K562 (cell line): Measurements from ENCODE around the gene PPARG. TPM values are rescaled to one million over a fixed set of nuclear protein-coding genes. Genes with fewer than 3 reads are reported as not detected.

ENCODE experiments used
- ATAC-seq: fragments of 200-7000 bp; cut with Tn5 transposase; 3 replicates; pipeline ENCODE4 v1.9.1; 2020; ENCODE audit warnings: moderate library complexity
- BruUV-seq: library from RNA; stranded (reverse); fragments of 400-500 nt; replicated peaks from 2 replicates; lab custom pipeline; 2021; lab: Mats Ljungman, UMichigan
- CTCF ChIA-PET: fragments of 300-600 bp; formaldehyde crosslinking; extraction: SDS; loops from one replicate; lab custom pipeline; 2021; ENCODE audit warnings: low intra/inter-chr PET ratio; lab: Yijun Ruan, JAX
- POLR2A ChIA-PET: fragments of 300-600, 350-650 bp; sonication (Branson Sonifier 250); formaldehyde crosslinking; extraction: SDS; loops from one replicate; lab custom pipeline; 2021; ENCODE audit warnings: antibody characterized with exemption, inconsistent platforms; lab: Yijun Ruan, JAX
- DNase-seq, 4 experiments: peaks; one replicate each; pipeline versions ENCODE4 v3.0.0 to v3.0.0-alpha.2; 2011 to 2018; ENCODE audit warnings: low spot score in 3 of 4, mixed read lengths in 3 of 4; ENCODE audit errors: extremely low read depth in 1 of 4
- FAIRE-seq: peaks from 2 replicates; lab custom pipeline; 2011; peaks lifted over from hg19 to GRCh38; lab: Jason Lieb, UNC
- H2AFZ ChIP-seq: 2 replicates; pipeline ENCODE4 v1.6.0; 2011; ENCODE audit warnings: low read depth, low read length, control low read depth, inconsistent platforms
- H3K27ac ChIP-seq: fragments of 200-600 bp; 3 replicates; pipeline ENCODE4 v1.8.0; 2011; ENCODE audit warnings: low read depth, mild to moderate bottlenecking, control low read depth, inconsistent platforms, low read length, moderate library complexity, mixed read lengths; ENCODE audit errors: extremely low read depth
- H3K27me3 ChIP-seq, 2 experiments: fragments of 300-600 bp in 1 of 2; 2 replicates in 1 of 2; 3 replicates in 1 of 2; pipeline versions ENCODE4 v1.6.0 to v1.8.0; 2011; ENCODE audit warnings: inconsistent platforms in 2 of 2, low read length in 2 of 2, mild to moderate bottlenecking in 1 of 2, mixed read lengths in 1 of 2, moderate library complexity in 1 of 2; ENCODE audit not compliant: control insufficient read depth in 2 of 2, insufficient read depth in 2 of 2
- H3K36me3 ChIP-seq: fragments of 300-600 bp; 3 replicates; pipeline ENCODE4 v1.8.0; 2011; ENCODE audit warnings: mild to moderate bottlenecking, low read length, inconsistent platforms; ENCODE audit not compliant: control insufficient read depth, insufficient read depth
- H3K4me1 ChIP-seq, 2 experiments: fragments of 200-600 bp in 1 of 2; replicated peaks in 1 of 2; 2 replicates in 1 of 2; 3 replicates in 1 of 2; pipeline versions ENCODE4 v1.5.1 to v1.8.0; 2011; ENCODE audit warnings: inconsistent platforms in 2 of 2, low read length in 2 of 2, mild to moderate bottlenecking in 1 of 2, mixed read lengths in 1 of 2, moderate library complexity in 1 of 2; ENCODE audit not compliant: control insufficient read depth in 2 of 2, insufficient read depth in 2 of 2
- H3K4me2 ChIP-seq: 2 replicates; pipeline ENCODE4 v1.6.1; 2011; ENCODE audit warnings: low read length, control low read depth, inconsistent platforms, mixed read lengths; ENCODE audit not compliant: insufficient read depth
- H3K4me3 ChIP-seq: fragments of 200-600 bp; sonication (generic), shearing (Covaris generic); 2 replicates; pipeline ENCODE4 v1.5.1; 2016; ENCODE audit warnings: control low read depth, inconsistent platforms
- H3K79me2 ChIP-seq: fragments of 200-600 bp; 3 replicates; pipeline ENCODE4 v1.8.0; 2011; ENCODE audit warnings: low read length, inconsistent platforms; ENCODE audit not compliant: control insufficient read depth, insufficient read depth
- H3K9ac ChIP-seq, 2 experiments: 2 replicates each; pipeline versions ENCODE4 v1.6.0 to v1.6.1; 2011; ENCODE audit warnings: low read depth in 2 of 2, low read length in 2 of 2, control low read depth in 1 of 2, inconsistent platforms in 1 of 2, mild to moderate bottlenecking in 1 of 2, mixed read lengths in 1 of 2; ENCODE audit not compliant: insufficient read depth in 1 of 2
- H3K9me1 ChIP-seq: one replicate; pipeline ENCODE4 v1.6.0; 2011; ENCODE audit warnings: inconsistent platforms, mild to moderate bottlenecking, low read length, moderate library complexity; ENCODE audit not compliant: control insufficient read depth, insufficient read depth
- H3K9me3 ChIP-seq: replicated peaks from 2 replicates; pipeline ENCODE4 v1.5.1; 2011; ENCODE audit warnings: low read depth, low read length, inconsistent platforms; ENCODE audit not compliant: control insufficient read depth, insufficient read depth
- H4K20me1 ChIP-seq: replicated peaks from 2 replicates; pipeline ENCODE4 v1.6.1; 2011; ENCODE audit warnings: low read length, inconsistent platforms, mixed read lengths; ENCODE audit not compliant: control insufficient read depth, insufficient read depth
- CLOCK ChIP-seq: fragments of 250-450 bp; sonication (Bioruptor Pico); IDR thresholded peaks from 2 replicates; pipeline ENCODE4 v1.4.0; 2020; ENCODE audit warnings: mild to moderate bottlenecking, moderate library complexity, borderline replicate concordance
- HDGF ChIP-seq: fragments of 450-650 bp; IDR thresholded peaks from 2 replicates; pipeline ENCODE4 v1.6.1; 2016
- HLTF ChIP-seq: fragments of 450-650 bp; IDR thresholded peaks from 2 replicates; pipeline ENCODE4 v1.6.1; 2016
- KAT7 ChIP-seq: sonication (generic); formaldehyde crosslinking; IDR thresholded peaks from 2 replicates; pipeline ENCODE4 v1.8.0; 2022; ENCODE audit warnings: missing genetic modification reagents, mild to moderate bottlenecking, borderline replicate concordance
- LEF1 ChIP-seq: fragments of 450-650 bp; IDR thresholded peaks from 2 replicates; pipeline ENCODE4 v1.6.1; 2016; ENCODE audit warnings: mild to moderate bottlenecking
- MAFK ChIP-seq: IDR thresholded peaks from 2 replicates; pipeline ENCODE4 v1.6.1; 2011; ENCODE audit warnings: low read length, improper control_type of control experiment
- ZNF609 ChIP-seq: sonication (generic); formaldehyde crosslinking; IDR thresholded peaks from 2 replicates; pipeline ENCODE4 v1.8.1; 2023; ENCODE audit warnings: missing genetic modification reagents, mild to moderate bottlenecking, borderline replicate concordance
- WGBS: fragments of 100-300 bp; shearing (Covaris generic); methylation state at CpG from one replicate; pipeline ENCODE4 v1.1.6; 2016; ENCODE audit warnings: low coverage, mixed read lengths; ENCODE audit not compliant: insufficient coverage; ENCODE audit errors: missing lambda C conversion rate; 5-methylcytosine and 5-hydroxymethylcytosine counted together
- in situ Hi-C: fragments of 300-500 bp; cut with MboI; formaldehyde crosslinking; loops from 4 replicates; pipeline ENCODE4 v1.15.0; 2018; ENCODE audit warnings: inconsistent platforms, mixed read lengths
- intact Hi-C: fragments of 100-400 bp; cut with micrococcal nuclease; formaldehyde crosslinking; loops from 2 replicates; pipeline ENCODE4 v1.14.2; 2022
- polyA plus RNA-seq, 8 experiments: library from polyadenylated mRNA; depleted of rRNA in 4 of 8; stranded (reverse) in 5 of 8; unstranded in 3 of 8; fragments of >200 nt; fragmentation: Nextera tagmentation in 2 of 8; fragmentation: Illumina TruSeq in 1 of 8; extraction: Ambion mirVana in 2 of 8; extraction: Trizol in 1 of 8; gene quantifications; 2 replicates each; pipeline versions ENCODE4 v1.2.1 to v1.2.3, GENCODE V29; 2011 to 2014; ENCODE audit warnings: inconsistent platforms in 1 of 8, missing spikeins in 1 of 8
- total RNA-seq, 7 experiments: library from RNA; depleted of rRNA in 6 of 7; stranded (reverse); fragments of >200 nt in 6 of 7; fragmentation: Illumina TruSeq in 2 of 7; extraction: Trizol in 2 of 7; gene quantifications; 2 replicates each; pipeline versions ENCODE4 v1.2.1 to v1.2.3, GENCODE V29; 2011 to 2021; ENCODE audit warnings: low replicate concordance in 1 of 7

The PPARG gene
- total and polyA plus RNA-seq, 9 of the 15 experiments (the other 6 are each of a cell fraction or from before 2014, with no cell fraction given), result not detected

DNA sequence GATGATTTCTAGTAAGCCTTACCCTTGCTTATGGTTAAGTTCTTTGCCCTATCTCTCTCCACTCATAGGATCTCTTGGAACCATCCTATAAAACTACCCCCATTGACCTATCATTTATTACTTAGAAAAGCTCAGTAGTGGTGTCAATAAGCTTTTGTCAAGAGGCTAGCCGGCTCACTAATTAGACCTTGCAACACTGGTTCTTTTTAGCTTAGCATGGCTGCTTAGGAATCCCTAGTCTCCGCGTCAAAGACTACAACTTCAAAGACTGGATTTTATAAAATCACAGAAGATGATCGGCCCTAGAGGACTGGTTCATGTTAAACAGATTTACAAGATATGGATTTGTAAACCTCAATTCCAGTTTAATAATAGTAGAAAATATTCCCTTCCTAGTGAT, 7.6 kb downstream of the PPARG start:
- no peak for FAIRE-seq
- 44% methylated on average over 4 of the region's 4 CpGs for WGBS
- no peaks in the 10 kb centered on the region for H3K9me1 ChIP-seq
- DNase-seq, result no peak
- no peaks in the 10 kb centered on the region for H3K79me2 ChIP-seq
- H4K20me1 ChIP-seq, result no peaks in the 10 kb centered on the region
- H3K36me3 ChIP-seq, result no peaks in the 10 kb centered on the region
- peaks cover 0 to 5% of the 10 kb centered on the region in 2 experiments; a peak in 3 of 5 replicates for H3K27me3 ChIP-seq
- no peak overlapping the region for H3K4me2 ChIP-seq
- no peak for TF ChIP-seq KAT7 (CRISPR knock-in tag)
- TF ChIP-seq LEF1, result no peak
- TF ChIP-seq HLTF, result no peak
- TF ChIP-seq ZNF609 (CRISPR knock-in tag), result no peak
- TF ChIP-seq CLOCK (CRISPR knock-in tag), result no peak
- no peak for TF ChIP-seq HDGF
- TF ChIP-seq MAFK, result no peak
- TF ChIP-seq, all 486 proteins: peak for 0
- H3K9me3 ChIP-seq, result no peaks in the 10 kb centered on the region
- BruUV-seq, result no TSS peak
- no peak for ATAC-seq
- H3K9ac ChIP-seq, result no peak overlapping the region
- no peak overlapping the region for H2AFZ ChIP-seq
- POLR2A ChIA-PET, result interaction anchor here (1.0 kb wide), 1 partner anchor 15 kb away, joined by 3 read pairs; no protein-coding TSS in a partner anchor
- in situ Hi-C loops (no loop called here), intact Hi-C loops (no loop called here)
- H3K4me1 ChIP-seq, result no peaks in the 10 kb centered on the region
- CTCF ChIA-PET, result no interaction called here
- no peak overlapping the region for H3K27ac ChIP-seq
- H3K4me3 ChIP-seq, result no peak overlapping the region
